Chondrocyte (in vitro differentiated cells): ENCODE results near the gene C6orf141. TPM values are rescaled to one million over a fixed set of nuclear protein-coding genes. Genes with fewer than 3 reads are reported as not detected.

Experiments
- DNase-seq: peaks from one replicate; pipeline ENCODE4 v3.0.0; 2021; ENCODE audit warnings: mixed read lengths, low spot score
- H3K27ac Mint-ChIP-seq: one replicate; pipeline ENCODE4 v1.8.0; 2021; ENCODE audit warnings: mild to moderate bottlenecking, moderate library complexity, mixed read lengths; ENCODE audit not compliant: unreplicated experiment
- H3K27me3 Mint-ChIP-seq: 2 replicates; pipeline ENCODE4 v1.8.0; 2021; ENCODE audit warnings: low read depth, mixed read lengths
- H3K36me3 Mint-ChIP-seq: 2 replicates; pipeline ENCODE4 v1.8.0; 2021; ENCODE audit warnings: low read depth, mixed read lengths
- H3K4me1 Mint-ChIP-seq: 2 replicates; pipeline ENCODE4 v1.8.0; 2021; ENCODE audit warnings: low read depth, mild to moderate bottlenecking, mixed read lengths
- H3K4me3 Mint-ChIP-seq: one replicate; pipeline ENCODE4 v1.8.0; 2021; ENCODE audit warnings: mild to moderate bottlenecking, moderate library complexity, mixed read lengths; ENCODE audit not compliant: unreplicated experiment
- H3K9me3 Mint-ChIP-seq: 2 replicates; pipeline ENCODE4 v1.8.0; 2021; ENCODE audit warnings: low read depth, mixed read lengths
- CTCF ChIP-seq: fragments of 200-600 bp; sonication (generic); IDR thresholded peaks from 2 replicates; pipeline ENCODE4 v1.5.0; 2021; ENCODE audit warnings: antibody characterized with exemption, mild to moderate bottlenecking, moderate library complexity
- total RNA-seq: library from RNA; stranded (reverse); gene quantifications from 3 replicates; pipeline ENCODE4 v1.2.1, GENCODE V29; 2021

C6orf141 gene
- total RNA-seq, 1 donor from 2014 or later = not detected

- Mint-ChIP-seq H3K4me3 (no peak overlapping the region), H3K27ac (no peak overlapping the region), H3K4me1 (peaks cover 5% of the 10 kb centered on the region), H3K9me3 (peaks cover 2% of the 10 kb centered on the region), H3K27me3 (peaks cover 2% of the 10 kb centered on the region), H3K36me3 (no peaks in the 10 kb centered on the region)
- DNase-seq = no peak
- TF ChIP-seq CTCF = no peak
Measured at GRCh38 chr6:49514571-49515484, 35.6 kb upstream of the C6orf141 start.

DNA sequence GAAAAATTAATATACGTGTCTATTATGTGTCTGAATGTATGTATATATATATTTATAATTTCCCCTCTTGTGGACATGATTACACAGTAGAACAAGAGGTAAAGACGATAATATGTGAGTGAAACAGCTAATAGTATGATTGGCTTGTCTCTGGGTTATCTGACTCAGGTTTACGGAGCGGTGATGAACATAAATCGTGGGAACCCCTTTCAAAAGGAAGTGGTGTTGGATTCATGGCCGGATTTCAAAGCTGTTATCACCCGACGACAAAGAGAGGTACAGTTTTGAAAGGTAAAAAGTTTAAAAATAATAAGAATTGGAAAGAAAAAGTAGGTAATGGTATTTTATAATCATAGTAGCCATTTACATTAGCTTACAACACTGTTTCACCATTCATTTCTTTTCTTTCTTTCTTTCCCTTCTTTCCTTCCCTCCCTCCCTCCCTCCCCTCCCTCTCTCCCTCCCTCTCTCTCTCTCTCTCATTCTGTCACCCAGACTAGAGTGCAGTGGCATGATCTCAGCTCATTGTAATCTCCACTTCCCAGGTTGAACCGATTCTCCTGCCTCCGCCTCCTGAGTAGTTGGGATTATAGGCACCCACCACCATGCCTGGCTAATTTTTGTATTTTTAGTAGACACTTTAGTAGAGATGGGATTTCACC, 34.9 kb upstream of the C6orf141 start:
- Mint-ChIP-seq H3K9me3 (peaks cover 2% of the 10 kb centered on the region), H3K4me1 (peaks cover 5% of the 10 kb centered on the region), H3K36me3 (no peaks in the 10 kb centered on the region), H3K27me3 (peaks cover 7% of the 10 kb centered on the region), H3K27ac (no peak overlapping the region), H3K4me3 (no peak overlapping the region)
- no peak for TF ChIP-seq CTCF
- no peak for DNase-seq

GRCh38 chr6:49516147-49516505, 34.3 kb upstream of the C6orf141 start:
- Mint-ChIP-seq H3K27me3 (peaks cover 7% of the 10 kb centered on the region), H3K4me1 (peaks cover 5% of the 10 kb centered on the region), H3K4me3 (no peak overlapping the region), H3K27ac (no peak overlapping the region), H3K36me3 (no peaks in the 10 kb centered on the region), H3K9me3 (peaks cover 2% of the 10 kb centered on the region)
- no peak for TF ChIP-seq CTCF
- no peak for DNase-seq

DNA sequence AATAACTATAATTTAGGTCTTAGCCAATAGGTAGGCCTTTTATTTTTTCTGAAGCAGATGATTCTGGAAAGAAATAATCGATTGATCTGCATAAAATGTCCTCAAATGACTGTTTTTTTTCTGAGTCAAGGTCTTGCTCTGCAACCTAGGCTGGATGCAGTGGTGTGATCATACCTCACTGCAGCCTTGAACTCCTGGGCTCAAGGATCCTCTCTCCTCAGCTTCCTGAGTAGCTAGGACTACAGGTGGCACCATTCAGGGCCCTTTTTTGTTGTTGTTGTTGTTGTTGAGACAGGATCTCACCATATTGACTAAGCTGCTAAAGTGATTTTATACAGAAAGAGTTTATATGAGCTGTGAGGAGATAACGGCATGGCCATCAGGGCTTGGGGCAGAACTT, 32.5 kb upstream of the C6orf141 start:
- no peak overlapping the region for H3K27ac Mint-ChIP-seq
- no peak for TF ChIP-seq CTCF
- peaks cover 5% of the 10 kb centered on the region for H3K4me1 Mint-ChIP-seq
- no peaks in the 10 kb centered on the region for H3K36me3 Mint-ChIP-seq
- no peak for DNase-seq
- H3K9me3 Mint-ChIP-seq = peaks cover 2% of the 10 kb centered on the region
- H3K27me3 Mint-ChIP-seq = peaks cover 5% of the 10 kb centered on the region
- H3K4me3 Mint-ChIP-seq = no peak overlapping the region

- Mint-ChIP-seq H3K27ac (no peak overlapping the region), H3K4me3 (no peak overlapping the region), H3K27me3 (peaks cover 5% of the 10 kb centered on the region), H3K4me1 (no peaks in the 10 kb centered on the region), H3K36me3 (no peaks in the 10 kb centered on the region), H3K9me3 (peaks cover 2% of the 10 kb centered on the region)
- no peak for DNase-seq
- no peak for TF ChIP-seq CTCF
Measured at GRCh38 chr6:49519660-49520059, 30.8 kb upstream of the C6orf141 start.
